ENCODE results near the gene SPAG4. TPM values are rescaled to one million over a fixed set of nuclear protein-coding genes. Genes with fewer than 3 reads are reported as not detected.

SPAG4 gene
- total and polyA plus RNA-seq, 10 of the 15 experiments (the other 5 are each of a cell fraction or from before 2014, with no cell fraction given) = 0.90 to 12.5 (median 2.4) TPM

GRCh38 chr20:35616465-35617396 lies 1.1 kb downstream of the SPAG4 start (continued):
- TF ChIP-seq CUX1 (IDR thresholded peaks at IDR 0.05; ENCODE audit: insufficient replicate concordance, low read depth, low read length) (no peak), RFX5 (IDR thresholded peaks at IDR 0.05; ENCODE audit: low read depth, low read length) (no peak), EED (IDR thresholded peaks at IDR 0.05; ENCODE audit: low read depth) (no peak), FOS (IDR thresholded peaks at IDR 0.05; ENCODE audit: borderline replicate concordance, extremely low read depth, insufficient read length) (no peak), ATF3 (IDR thresholded peaks at IDR 0.05; ENCODE audit: borderline replicate concordance, extremely low read depth, low read depth, low read length) (no peak), HDAC2 (IDR thresholded peaks at IDR 0.05) (no peak), SMAD1 (IDR thresholded peaks at IDR 0.05; ENCODE audit: low read depth, partially characterized antibody) (no peak), NR2C1 (IDR thresholded peaks at IDR 0.05) (no peak), KLF5 (IDR thresholded peaks at IDR 0.05; ENCODE audit: partially characterized antibody) (peak; percentile 67), LARP7 (IDR thresholded peaks at IDR 0.05) (peak; percentile 52), MTA3 (IDR thresholded peaks at IDR 0.05; ENCODE audit: borderline replicate concordance, low read length) (no peak), NFIC (IDR thresholded peaks at IDR 0.05; ENCODE audit: low read depth, low read length) (no peak), SREBF1 (IDR thresholded peaks at IDR 0.05; ENCODE audit: low read length) (no peak), IRF3 (IDR thresholded peaks at IDR 0.05) (no peak), IRF4 (IDR thresholded peaks at IDR 0.05; ENCODE audit: low read depth, low read length) (no peak), TCF3 (IDR thresholded peaks at IDR 0.05; ENCODE audit: borderline replicate concordance, insufficient read depth, low read depth, low read length) (0 out of 2 replicates have a peak, but pooled peaks have one; percentile 55), EP300 (IDR thresholded peaks at IDR 0.05; ENCODE audit: borderline replicate concordance in 1 of 2, control insufficient read depth in 1 of 2, low read depth in 2 of 2, low read length in 2 of 2) (no peak), MLLT1 (IDR thresholded peaks at IDR 0.05) (peak; percentile 82), JUNB (IDR thresholded peaks at IDR 0.05) (no peak), DPF2 (IDR thresholded peaks at IDR 0.05) (no peak; the same call in 1 of the 2 replicates), PKNOX1 (IDR thresholded peaks at IDR 0.05) (peak; percentile 85)

Data from GM12878 (cell line).